HEK293 (cell line): ENCODE data around the gene PEX3.
A peak's percentile ranks its signal among the peaks of the same experiment; 100 is the strongest.
"Not testable (repeated sequence)": the region's sequence is repeated elsewhere in the genome, so short reads cannot be mapped to it uniquely, and the experiment has no call there.

ENCODE experiments used
- CTCF ChIA-PET: fragments of 350-600 bp; formaldehyde crosslinking; extraction: SDS; loops from one replicate; lab custom pipeline; 2021; ENCODE audit warnings: antibody characterized with exemption; lab: Yijun Ruan, JAX
- POLR2A ChIA-PET: fragments of 300-600 bp; formaldehyde crosslinking; extraction: SDS; loops from one replicate; lab custom pipeline; 2020; ENCODE audit warnings: antibody characterized with exemption, inconsistent platforms; lab: Yijun Ruan, JAX
- H3K27ac ChIP-seq: fragments of 200-500 bp; sonication (Bioruptor generic); 2 replicates; pipeline ENCODE4 v1.5.1; 2014; ENCODE audit warnings: low read depth, low read length, control low read depth, inconsistent platforms; ENCODE audit errors: extremely low read depth
- H3K36me3 ChIP-seq, 2 experiments: fragments of 200-500 bp in 1 of 2; sonication (Bioruptor generic) in 1 of 2; 1 replicate in 1 of 2; 2 replicates in 1 of 2; pipeline ENCODE4 v1.5.1; 2014 to 2017; ENCODE audit warnings: inconsistent platforms in 2 of 2, low read length in 2 of 2; ENCODE audit not compliant: control insufficient read depth in 2 of 2, insufficient read depth in 1 of 2
- H3K4me1 ChIP-seq: fragments of 200-500 bp; sonication (Bioruptor generic); 2 replicates; pipeline ENCODE4 v1.5.1; 2014; ENCODE audit warnings: mild to moderate bottlenecking, low read length, inconsistent platforms; ENCODE audit not compliant: control insufficient read depth, insufficient read depth
- H3K4me3 ChIP-seq: 2 replicates; pipeline ENCODE4 v1.5.1; 2011; ENCODE audit warnings: low read depth, mild to moderate bottlenecking, control low read depth, low read length, moderate library complexity
- H3K9me3 ChIP-seq: fragments of 200-500 bp; sonication (Bioruptor generic); 2 replicates; pipeline ENCODE4 v1.5.1; 2014; ENCODE audit warnings: low read depth, low read length, inconsistent platforms; ENCODE audit not compliant: control insufficient read depth, insufficient read depth
- INSM2 ChIP-seq: fragments of 450-650 bp; formaldehyde crosslinking; IDR thresholded peaks from 2 replicates; pipeline ENCODE4 v1.5.1; 2016; ENCODE audit warnings: missing biosample characterization, missing genetic modification characterization
- PRDM1 ChIP-seq: fragments of 450-650 bp; formaldehyde crosslinking; IDR thresholded peaks from 2 replicates; pipeline ENCODE4; 2016; ENCODE audit warnings: missing biosample characterization, missing genetic modification characterization
- SP2 ChIP-seq: fragments of 450-650 bp; formaldehyde crosslinking; IDR thresholded peaks from 2 replicates; pipeline ENCODE4 v1.5.1; 2016; ENCODE audit warnings: missing biosample characterization, missing genetic modification characterization
- YY1 ChIP-seq: fragments of 450-650 bp; formaldehyde crosslinking; IDR thresholded peaks from 2 replicates; pipeline ENCODE4 v1.5.1; 2018; ENCODE audit warnings: missing biosample characterization, missing genetic modification characterization
- YY2 ChIP-seq: fragments of 450-650 bp; formaldehyde crosslinking; IDR thresholded peaks from 2 replicates; pipeline ENCODE4 v1.5.1; 2016; ENCODE audit warnings: missing biosample characterization, missing genetic modification characterization
- ZNF138 ChIP-seq: fragments of 450-650 bp; formaldehyde crosslinking; IDR thresholded peaks from 2 replicates; pipeline ENCODE4 v1.5.1; 2016; ENCODE audit warnings: missing biosample characterization, missing genetic modification characterization, borderline replicate concordance
- ZNF146 ChIP-seq: fragments of 450-650 bp; formaldehyde crosslinking; IDR thresholded peaks from 2 replicates; pipeline ENCODE4 v1.5.1; 2016; ENCODE audit warnings: missing biosample characterization, missing genetic modification characterization
- ZNF155 ChIP-seq: fragments of 450-650 bp; formaldehyde crosslinking; IDR thresholded peaks from 2 replicates; pipeline ENCODE4 v1.5.1; 2016; ENCODE audit warnings: missing biosample characterization, missing genetic modification characterization
- ZNF211 ChIP-seq: fragments of 450-650 bp; formaldehyde crosslinking; IDR thresholded peaks from 2 replicates; pipeline ENCODE4 v1.5.1; 2016; ENCODE audit warnings: low read depth, missing biosample characterization, missing genetic modification characterization
- ZNF26 ChIP-seq: fragments of 450-650 bp; formaldehyde crosslinking; IDR thresholded peaks from 2 replicates; pipeline ENCODE4 v1.5.1; 2016; ENCODE audit warnings: missing biosample characterization, missing genetic modification characterization
- ZNF266 ChIP-seq: fragments of 450-650 bp; formaldehyde crosslinking; IDR thresholded peaks from 2 replicates; pipeline ENCODE4 v1.5.1; 2016; ENCODE audit warnings: missing biosample characterization, missing genetic modification characterization, low read depth
- ZNF302 ChIP-seq: fragments of 450-650 bp; formaldehyde crosslinking; IDR thresholded peaks from 2 replicates; pipeline ENCODE4 v1.5.1; 2016; ENCODE audit warnings: missing biosample characterization, missing genetic modification characterization, low read depth
- ZNF311 ChIP-seq: fragments of 450-650 bp; formaldehyde crosslinking; IDR thresholded peaks from 2 replicates; pipeline ENCODE4 v1.5.1; 2017; ENCODE audit warnings: missing biosample characterization, missing genetic modification characterization, borderline replicate concordance
- ZNF555 ChIP-seq: fragments of 450-650 bp; formaldehyde crosslinking; conservative IDR thresholded peaks from 2 replicates; pipeline ENCODE4 v1.5.1; 2017; ENCODE audit warnings: missing biosample characterization, mild to moderate bottlenecking, missing genetic modification characterization, inconsistent platforms
- ZNF629 ChIP-seq: fragments of 450-650 bp; formaldehyde crosslinking; IDR thresholded peaks from 2 replicates; pipeline ENCODE4 v1.5.1; 2017; ENCODE audit warnings: missing biosample characterization, missing genetic modification characterization
- ZNF837 ChIP-seq: fragments of 450-650 bp; formaldehyde crosslinking; IDR thresholded peaks from 2 replicates; pipeline ENCODE4 v1.5.1; 2016; ENCODE audit warnings: missing biosample characterization, missing genetic modification characterization
- TF ChIP-seq, protein P1 (sequence below): fragments of 450-650 bp; formaldehyde crosslinking; IDR thresholded peaks from 2 replicates; pipeline ENCODE4 v1.5.1; 2016; ENCODE audit warnings: missing biosample characterization, missing genetic modification characterization
- TF ChIP-seq, protein P2 (sequence below): fragments of 450-650 bp; formaldehyde crosslinking; IDR thresholded peaks from 2 replicates; pipeline ENCODE4 v1.5.1; 2016; ENCODE audit warnings: missing biosample characterization, missing genetic modification characterization, borderline replicate concordance
- TF ChIP-seq, protein P3 (sequence below): fragments of 450-650 bp; formaldehyde crosslinking; IDR thresholded peaks from 2 replicates; pipeline ENCODE4 v1.5.1; 2017; ENCODE audit warnings: missing biosample characterization, missing genetic modification characterization
- TF ChIP-seq, protein P4 (sequence below): fragments of 450-650 bp; IDR thresholded peaks from 2 replicates; pipeline ENCODE4 v1.5.1; 2018; ENCODE audit warnings: missing biosample characterization, missing genetic modification characterization

Gene PEX3

GRCh38 chr6:143468823-143469222 lies 18.2 kb downstream of the PEX3 start:
- TF ChIP-seq ZNF146 (tag by site-specific recombination): peak; percentile 89
- TF ChIP-seq, protein P1, sequence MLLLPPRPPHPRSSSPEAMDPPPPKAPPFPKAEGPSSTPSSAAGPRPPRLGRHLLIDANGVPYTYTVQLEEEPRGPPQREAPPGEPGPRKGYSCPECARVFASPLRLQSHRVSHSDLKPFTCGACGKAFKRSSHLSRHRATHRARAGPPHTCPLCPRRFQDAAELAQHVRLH (tag by site-specific recombination): 0 out of 2 replicates have a peak, but pooled peaks have one; percentile 24

GRCh38 chr6:143471822-143472221 lies 21.2 kb downstream of the PEX3 start:
- H3K36me3 ChIP-seq: peaks cover 0 to 50% of the 10 kb centered on the region in 2 experiments; a peak in 2 of 3 replicates

More at GRCh38 chr6:143468823-143469222, 18.2 kb downstream of the PEX3 start:
- CTCF ChIA-PET, H3K4me3 ChIP-seq, H3K27ac ChIP-seq, H3K4me1 ChIP-seq, POLR2A ChIA-PET, H3K9me3 ChIP-seq: not testable (repeated sequence)
- peaks cover 0 to 30% of the 10 kb centered on the region in 2 experiments; a peak in 2 of 3 replicates for H3K36me3 ChIP-seq

DNA sequence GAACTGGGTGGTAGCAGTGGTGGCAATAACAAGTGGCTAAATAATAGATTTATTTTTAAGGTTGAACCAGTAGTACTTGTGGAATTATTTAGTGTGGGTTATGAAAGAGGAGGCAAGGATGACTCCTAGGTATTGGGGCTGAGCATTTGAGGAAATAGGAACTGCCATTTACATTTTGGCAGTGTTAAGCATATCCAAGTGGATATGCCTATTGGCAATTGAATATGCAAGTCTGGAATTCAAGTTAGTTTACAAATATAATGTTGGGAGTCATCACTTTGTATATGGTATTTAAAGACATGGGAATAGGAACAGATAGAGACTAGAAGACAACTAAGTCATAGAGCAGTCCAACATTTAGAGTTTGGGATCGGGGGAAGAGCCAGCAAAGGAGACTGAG lies 25.9 kb downstream of the PEX3 start:
- CTCF ChIA-PET: interaction anchor here (0.7 kb wide), 1 partner anchor 26 kb away, joined by 3 read pairs; the partner anchor contains the start of gene PEX3
- no peak overlapping the region for H3K27ac ChIP-seq

More at GRCh38 chr6:143471822-143472221, 21.2 kb downstream of the PEX3 start:
- CTCF ChIA-PET: interaction anchor here (0.6 kb wide), 1 partner anchor 633 kb away, joined by 3 read pairs; no protein-coding TSS in a partner anchor
- H3K27ac ChIP-seq: no peak overlapping the region
- POLR2A ChIA-PET: no interaction called here
- no peak overlapping the region for H3K4me3 ChIP-seq
- TF ChIP-seq ZNF302 (tag by site-specific recombination): no peak
- TF ChIP-seq ZNF629 (tag by site-specific recombination): no peak
- TF ChIP-seq, protein P2, sequence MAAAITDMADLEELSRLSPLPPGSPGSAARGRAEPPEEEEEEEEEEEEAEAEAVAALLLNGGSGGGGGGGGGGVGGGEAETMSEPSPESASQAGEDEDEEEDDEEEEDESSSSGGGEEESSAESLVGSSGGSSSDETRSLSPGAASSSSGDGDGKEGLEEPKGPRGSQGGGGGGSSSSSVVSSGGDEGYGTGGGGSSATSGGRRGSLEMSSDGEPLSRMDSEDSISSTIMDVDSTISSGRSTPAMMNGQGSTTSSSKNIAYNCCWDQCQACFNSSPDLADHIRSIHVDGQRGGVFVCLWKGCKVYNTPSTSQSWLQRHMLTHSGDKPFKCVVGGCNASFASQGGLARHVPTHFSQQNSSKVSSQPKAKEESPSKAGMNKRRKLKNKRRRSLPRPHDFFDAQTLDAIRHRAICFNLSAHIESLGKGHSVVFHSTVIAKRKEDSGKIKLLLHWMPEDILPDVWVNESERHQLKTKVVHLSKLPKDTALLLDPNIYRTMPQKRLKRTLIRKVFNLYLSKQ: no peak
- TF ChIP-seq INSM2 (tag by site-specific recombination): no peak
- TF ChIP-seq ZNF155 (tag by site-specific recombination): no peak
- TF ChIP-seq ZNF26 (tag by site-specific recombination): no peak
- no peak for TF ChIP-seq YY2 (tag by site-specific recombination)
- no peaks in the 10 kb centered on the region for H3K9me3 ChIP-seq
- no peaks in the 10 kb centered on the region for H3K4me1 ChIP-seq

More for the DNA sequence above, 25.9 kb downstream of the PEX3 start:
- TF ChIP-seq ZNF266 (tag by site-specific recombination) (no peak), ZNF155 (tag by site-specific recombination) (no peak), ZNF138 (tag by site-specific recombination) (no peak), YY1 (no peak), ZNF837 (no peak), ZNF211 (tag by site-specific recombination) (no peak), SP2 (tag by site-specific recombination) (no peak), ZNF555 (tag by site-specific recombination) (no peak), PRDM1 (tag by site-specific recombination) (no peak), ZNF311 (tag by site-specific recombination) (no peak)
- TF ChIP-seq, protein P3, sequence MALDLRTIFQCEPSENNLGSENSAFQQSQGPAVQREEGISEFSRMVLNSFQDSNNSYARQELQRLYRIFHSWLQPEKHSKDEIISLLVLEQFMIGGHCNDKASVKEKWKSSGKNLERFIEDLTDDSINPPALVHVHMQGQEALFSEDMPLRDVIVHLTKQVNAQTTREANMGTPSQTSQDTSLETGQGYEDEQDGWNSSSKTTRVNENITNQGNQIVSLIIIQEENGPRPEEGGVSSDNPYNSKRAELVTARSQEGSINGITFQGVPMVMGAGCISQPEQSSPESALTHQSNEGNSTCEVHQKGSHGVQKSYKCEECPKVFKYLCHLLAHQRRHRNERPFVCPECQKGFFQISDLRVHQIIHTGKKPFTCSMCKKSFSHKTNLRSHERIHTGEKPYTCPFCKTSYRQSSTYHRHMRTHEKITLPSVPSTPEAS (tag by site-specific recombination): no peak
- TF ChIP-seq, protein P4, sequence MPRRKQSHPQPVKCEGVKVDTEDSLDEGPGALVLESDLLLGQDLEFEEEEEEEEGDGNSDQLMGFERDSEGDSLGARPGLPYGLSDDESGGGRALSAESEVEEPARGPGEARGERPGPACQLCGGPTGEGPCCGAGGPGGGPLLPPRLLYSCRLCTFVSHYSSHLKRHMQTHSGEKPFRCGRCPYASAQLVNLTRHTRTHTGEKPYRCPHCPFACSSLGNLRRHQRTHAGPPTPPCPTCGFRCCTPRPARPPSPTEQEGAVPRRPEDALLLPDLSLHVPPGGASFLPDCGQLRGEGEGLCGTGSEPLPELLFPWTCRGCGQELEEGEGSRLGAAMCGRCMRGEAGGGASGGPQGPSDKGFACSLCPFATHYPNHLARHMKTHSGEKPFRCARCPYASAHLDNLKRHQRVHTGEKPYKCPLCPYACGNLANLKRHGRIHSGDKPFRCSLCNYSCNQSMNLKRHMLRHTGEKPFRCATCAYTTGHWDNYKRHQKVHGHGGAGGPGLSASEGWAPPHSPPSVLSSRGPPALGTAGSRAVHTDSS: no peak
- POLR2A ChIA-PET: no interaction called here
- Histone ChIP-seq H3K9me3 (no peaks in the 10 kb centered on the region), H3K4me1 (no peaks in the 10 kb centered on the region), H3K4me3 (no peak overlapping the region), H3K36me3 (peaks cover 4 to 64% of the 10 kb centered on the region in 2 experiments)
